GM21576 (cell line): Measurements from ENCODE around the gene IMPDH2.
A peak's percentile ranks its signal among the peaks of the same experiment; 100 is the strongest.

Experiments used
- ATAC-seq: cut with Tn5 transposase; IDR thresholded peaks from one replicate; pipeline ENCODE4 v1.9.1; 2021; ENCODE audit warnings: mild to moderate bottlenecking, moderate library complexity; ENCODE audit not compliant: unreplicated experiment

Gene IMPDH2

GRCh38 chr3:49007068-49007770 is 22.0 kb downstream of the IMPDH2 start, which contains the start of gene WDR6:
Gene WDR6, plus strand, starts transcription at chr3:49007391. Its CDS starts 41 bp downstream, at chr3:49007432.
- ATAC-seq: peak; percentile 85

- peak; percentile 1 for ATAC-seq
Measured at GRCh38 chr3:49006408-49007067, 22.7 kb downstream of the IMPDH2 start.

- no peak for ATAC-seq
Measured at GRCh38 chr3:49005998-49006397, 23.2 kb downstream of the IMPDH2 start.

GRCh38 chr3:49005303-49005680 is 23.9 kb downstream of the IMPDH2 start:
- no peak for ATAC-seq

GRCh38 chr3:49004352-49005302 is 24.6 kb downstream of the IMPDH2 start:
- no peak for ATAC-seq

- no peak for ATAC-seq
Measured at GRCh38 chr3:49001155-49001554, 28.0 kb downstream of the IMPDH2 start.

- ATAC-seq: no peak
Measured at GRCh38 chr3:48999085-48999858, 29.9 kb downstream of the IMPDH2 start.

GRCh38 chr3:48997714-48998637 is 31.2 kb downstream of the IMPDH2 start:
- no peak for ATAC-seq

- ATAC-seq: no peak
Measured at GRCh38 chr3:48997102-48997635, 32.0 kb downstream of the IMPDH2 start.

GRCh38 chr3:48996640-48997039 is 32.6 kb downstream of the IMPDH2 start:
- no peak for ATAC-seq

GRCh38 chr3:48993834-48994233 is 35.4 kb downstream of the IMPDH2 start:
- no peak for ATAC-seq

GRCh38 chr3:48991851-48992545 is 37.2 kb downstream of the IMPDH2 start:
- ATAC-seq: no peak

GRCh38 chr3:48990636-48991469 is 38.3 kb downstream of the IMPDH2 start:
- peak; percentile 24 for ATAC-seq

- peak; percentile 48 for ATAC-seq
Measured at GRCh38 chr3:48989796-48990635, 39.2 kb downstream of the IMPDH2 start, which contains the start of gene P4HTM. Gene P4HTM, plus strand, starts transcription at chr3:48990241. Its CDS starts 16 bp downstream, at chr3:48990257.

- no peak for ATAC-seq
Measured at GRCh38 chr3:48989126-48989795, 39.9 kb downstream of the IMPDH2 start.

GRCh38 chr3:48985831-48986376 is 43.3 kb downstream of the IMPDH2 start:
- ATAC-seq: no peak
